GM12875 (cell line): Measurements from ENCODE around the gene COQ5.
"Not testable (repeated sequence)": the region's sequence is repeated elsewhere in the genome, so short reads cannot be mapped to it uniquely, and the experiment has no call there.

Experiments used
- H3K4me3 ChIP-seq: one replicate; pipeline ENCODE4 v1.5.1; 2011; ENCODE audit warnings: low read depth, low read length, control low read depth
- CTCF ChIP-seq: IDR thresholded peaks from 2 replicates; pipeline ENCODE4 v1.5.1; 2011; ENCODE audit warnings: low read depth, mild to moderate bottlenecking, control low read depth, inconsistent platforms, low read length, moderate library complexity, borderline replicate concordance; ENCODE audit not compliant: insufficient read depth

The COQ5 gene

GRCh38 chr12:120490833-120491512 is 38.0 kb downstream of the COQ5 start:
- no peak for TF ChIP-seq CTCF
- H3K4me3 ChIP-seq: no peak overlapping the region

GRCh38 chr12:120490325-120490724 is 38.6 kb downstream of the COQ5 start:
- TF ChIP-seq CTCF: no peak
- H3K4me3 ChIP-seq: no peak overlapping the region

- no peak for TF ChIP-seq CTCF
- H3K4me3 ChIP-seq: no peak overlapping the region
Measured at GRCh38 chr12:120489018-120489417, 39.9 kb downstream of the COQ5 start.

GRCh38 chr12:120488057-120488640 is 40.8 kb downstream of the COQ5 start:
- H3K4me3 ChIP-seq: no peak overlapping the region
- no peak for TF ChIP-seq CTCF

- not testable (repeated sequence) for H3K4me3 ChIP-seq
Measured at GRCh38 chr12:120487552-120487951, 41.4 kb downstream of the COQ5 start.

- TF ChIP-seq CTCF: no peak
- no peak overlapping the region for H3K4me3 ChIP-seq
Measured at GRCh38 chr12:120485961-120486881, 42.7 kb downstream of the COQ5 start.

- TF ChIP-seq CTCF: no peak
Measured at GRCh38 chr12:120483621-120484020, 45.3 kb downstream of the COQ5 start.

More at GRCh38 chr12:120483621-120484020, 45.3 kb downstream of the COQ5 start:
- no peak overlapping the region for H3K4me3 ChIP-seq
